RWPE2 (cell line): ENCODE results near the gene EVPL.

Experiments used
- ATAC-seq: fragments of 200-7000 bp; cut with Tn5 transposase; 3 replicates; pipeline ENCODE4 v1.9.1; 2021; ENCODE audit warnings: low read depth
- DNase-seq: peaks from one replicate; pipeline ENCODE4 v3.0.0-alpha.2; 2020; ENCODE audit warnings: low spot score
- H3K27ac ChIP-seq: fragments of 450-650 bp; 2 replicates; pipeline ENCODE4 v1.5.1; 2017; ENCODE audit warnings: mild to moderate bottlenecking; ENCODE audit not compliant: poor library complexity, severe bottlenecking
- H3K27me3 ChIP-seq: fragments of 250-450 bp; sonication (Bioruptor Pico); 2 replicates; pipeline ENCODE4 v1.5.1; 2021; ENCODE audit warnings: mild to moderate bottlenecking, moderate library complexity; ENCODE audit not compliant: insufficient read depth, poor library complexity, severe bottlenecking
- H3K36me3 ChIP-seq: fragments of 250-450 bp; sonication (Bioruptor Pico); 2 replicates; pipeline ENCODE4 v1.5.1; 2020; ENCODE audit warnings: low read depth, mild to moderate bottlenecking, moderate library complexity
- H3K4me1 ChIP-seq: fragments of 250-450 bp; sonication (Bioruptor Pico); 2 replicates; pipeline ENCODE4 v1.5.1; 2021; ENCODE audit warnings: mild to moderate bottlenecking, moderate library complexity; ENCODE audit not compliant: insufficient read depth, poor library complexity, severe bottlenecking
- H3K4me3 ChIP-seq: fragments of 250-450 bp; sonication (Bioruptor Pico); 2 replicates; pipeline ENCODE4 v1.5.1; 2021; ENCODE audit warnings: mild to moderate bottlenecking, moderate library complexity; ENCODE audit not compliant: severe bottlenecking
- H3K9me3 ChIP-seq: fragments of 250-450 bp; sonication (Bioruptor Pico); 2 replicates; pipeline ENCODE4 v1.5.1; 2021; ENCODE audit warnings: mild to moderate bottlenecking, moderate library complexity; ENCODE audit not compliant: severe bottlenecking
- TF ChIP-seq, protein P1 (sequence below): fragments of 450-650 bp; IDR thresholded peaks from one replicate; pipeline ENCODE4 v1.5.1; 2017; ENCODE audit warnings: mild to moderate bottlenecking, moderate library complexity; ENCODE audit not compliant: poor library complexity, severe bottlenecking

Gene EVPL

DNA sequence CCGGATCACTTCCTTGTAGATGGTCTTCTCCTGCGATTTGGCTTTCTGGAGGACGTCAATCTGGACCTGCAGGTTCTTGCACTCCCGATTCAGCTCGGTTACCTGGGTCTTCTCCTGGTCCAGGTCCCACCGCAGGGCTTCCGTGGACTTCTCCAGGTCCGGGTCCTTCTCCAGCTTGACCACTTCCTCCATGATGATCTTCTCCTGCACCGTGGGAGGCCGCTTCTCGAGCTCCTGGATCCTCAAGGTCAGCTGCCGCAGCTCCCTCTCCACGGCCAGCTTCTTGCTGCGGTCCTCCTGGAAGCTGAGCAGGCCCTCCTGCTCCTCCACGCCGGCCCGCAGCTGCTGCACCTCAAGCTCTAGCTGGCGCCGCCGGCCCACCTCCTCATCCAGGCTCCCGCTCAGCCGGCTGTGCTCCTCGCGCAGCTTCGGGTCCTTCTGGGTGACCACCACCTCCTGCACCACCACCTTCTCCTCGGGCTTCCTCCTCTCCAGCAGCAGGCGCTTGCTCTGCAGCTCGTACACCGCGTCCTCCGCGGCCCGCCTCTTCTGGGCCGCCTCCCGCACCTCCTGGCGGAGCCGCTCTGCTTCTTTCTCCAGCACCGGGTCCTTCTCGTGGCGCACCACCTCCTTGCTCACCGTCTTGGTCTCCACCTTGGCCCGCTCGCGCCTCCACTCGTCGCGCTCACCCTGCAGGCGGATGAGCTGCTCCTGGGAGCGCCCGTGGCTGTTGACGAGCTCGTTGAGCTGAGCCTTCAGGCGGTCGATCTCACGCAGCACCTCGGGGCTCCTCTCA, 18.3 kb downstream of the EVPL start:
- Histone ChIP-seq H3K4me1 (no peaks in the 10 kb centered on the region), H3K36me3 (peaks cover 9% of the 10 kb centered on the region), H3K27ac (no peak overlapping the region), H3K9me3 (no peaks in the 10 kb centered on the region), H3K27me3 (no peaks in the 10 kb centered on the region), H3K4me3 (no peak overlapping the region)
- DNase-seq = peak; percentile 64
- no peak for ATAC-seq
- TF ChIP-seq, protein P1, sequence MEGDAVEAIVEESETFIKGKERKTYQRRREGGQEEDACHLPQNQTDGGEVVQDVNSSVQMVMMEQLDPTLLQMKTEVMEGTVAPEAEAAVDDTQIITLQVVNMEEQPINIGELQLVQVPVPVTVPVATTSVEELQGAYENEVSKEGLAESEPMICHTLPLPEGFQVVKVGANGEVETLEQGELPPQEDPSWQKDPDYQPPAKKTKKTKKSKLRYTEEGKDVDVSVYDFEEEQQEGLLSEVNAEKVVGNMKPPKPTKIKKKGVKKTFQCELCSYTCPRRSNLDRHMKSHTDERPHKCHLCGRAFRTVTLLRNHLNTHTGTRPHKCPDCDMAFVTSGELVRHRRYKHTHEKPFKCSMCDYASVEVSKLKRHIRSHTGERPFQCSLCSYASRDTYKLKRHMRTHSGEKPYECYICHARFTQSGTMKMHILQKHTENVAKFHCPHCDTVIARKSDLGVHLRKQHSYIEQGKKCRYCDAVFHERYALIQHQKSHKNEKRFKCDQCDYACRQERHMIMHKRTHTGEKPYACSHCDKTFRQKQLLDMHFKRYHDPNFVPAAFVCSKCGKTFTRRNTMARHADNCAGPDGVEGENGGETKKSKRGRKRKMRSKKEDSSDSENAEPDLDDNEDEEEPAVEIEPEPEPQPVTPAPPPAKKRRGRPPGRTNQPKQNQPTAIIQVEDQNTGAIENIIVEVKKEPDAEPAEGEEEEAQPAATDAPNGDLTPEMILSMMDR = no peak

DNA sequence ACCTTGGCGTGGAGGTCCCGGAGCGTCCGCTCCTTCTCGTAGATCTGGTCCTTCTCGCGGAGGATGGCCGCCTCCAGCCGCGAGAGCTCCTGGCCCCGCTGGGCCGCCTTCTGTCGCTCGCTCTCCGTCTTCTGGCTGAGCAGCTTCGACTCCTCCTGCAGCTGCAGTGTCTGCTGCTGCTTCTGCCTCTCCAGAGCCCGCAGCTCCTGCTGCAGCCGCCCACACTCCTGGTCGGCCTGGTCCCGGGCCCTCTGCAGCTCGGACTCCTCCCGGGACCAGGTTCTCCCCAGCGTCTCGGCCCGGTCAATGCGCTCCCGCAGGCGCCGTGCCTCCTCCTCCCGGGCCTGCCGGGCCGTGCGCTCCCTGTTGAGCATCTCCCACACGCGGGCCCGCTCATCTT, 18.9 kb downstream of the EVPL start:
- no peaks in the 10 kb centered on the region for H3K4me1 ChIP-seq
- ATAC-seq (no peak), DNase-seq (no peak)
- peaks cover 8% of the 10 kb centered on the region; the same call in 1 of the 2 replicates for H3K36me3 ChIP-seq
- TF ChIP-seq, protein P1 = no peak
- no peak overlapping the region for H3K27ac ChIP-seq
- H3K9me3 ChIP-seq = no peaks in the 10 kb centered on the region
- H3K27me3 ChIP-seq = no peaks in the 10 kb centered on the region
- H3K4me3 ChIP-seq = no peak overlapping the region

DNA sequence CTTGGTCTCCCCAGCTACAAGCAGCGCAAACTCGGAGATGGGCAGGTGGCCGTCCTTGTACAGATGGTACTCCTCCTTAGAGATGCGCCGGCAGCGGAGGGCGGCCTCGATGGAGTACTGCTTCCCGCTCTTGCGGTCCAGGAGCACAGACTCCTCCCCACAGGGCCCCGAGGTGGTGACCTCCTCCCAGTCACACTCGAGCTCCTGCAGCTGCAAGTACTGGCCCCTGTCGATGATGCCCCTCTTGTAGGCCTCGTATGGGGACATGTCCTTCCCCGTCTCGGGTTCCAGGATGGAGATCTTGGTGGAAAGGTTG, 19.3 kb downstream of the EVPL start:
- ATAC-seq = no peak
- H3K27ac ChIP-seq = no peak overlapping the region
- DNase-seq = no peak

DNA sequence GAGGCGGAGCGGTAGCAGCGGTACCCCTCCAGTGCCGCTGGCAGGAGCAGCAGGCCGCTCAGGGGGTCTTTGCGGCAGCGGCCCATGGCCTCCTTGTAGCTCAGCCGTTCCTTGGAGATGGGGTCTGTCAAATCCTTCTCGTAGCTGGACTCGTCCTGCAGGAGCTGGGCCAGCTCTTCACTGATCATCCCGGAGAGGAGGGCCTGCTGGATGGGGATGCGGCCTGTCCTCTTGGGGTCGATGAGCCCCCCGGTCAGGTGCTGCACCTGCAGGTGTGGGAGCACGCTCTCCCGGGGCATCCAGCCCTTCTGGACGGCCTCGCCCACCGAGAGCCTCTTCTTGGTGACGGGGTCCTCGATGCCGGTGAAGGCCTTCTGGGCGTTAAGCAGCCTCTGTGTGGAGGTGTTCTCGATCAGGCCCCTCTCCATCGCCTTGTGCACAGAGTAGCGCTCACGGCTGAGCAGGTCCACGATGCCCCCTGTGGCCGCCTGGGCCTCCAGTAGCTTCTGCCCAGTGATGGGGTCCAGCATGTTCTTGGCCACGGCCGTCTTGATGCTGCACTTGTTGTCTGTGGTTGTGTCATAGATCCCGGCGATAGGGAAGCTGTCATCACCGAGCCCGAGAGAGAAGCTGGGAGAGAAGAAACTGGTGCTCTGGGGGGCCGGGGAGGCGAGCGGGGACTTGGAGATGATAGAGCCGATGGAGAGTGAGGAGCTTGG, 19.8 kb downstream of the EVPL start:
- H3K4me3 ChIP-seq = no peak overlapping the region
- H3K9me3 ChIP-seq = no peaks in the 10 kb centered on the region
- TF ChIP-seq, protein P1 = no peak
- ATAC-seq = no peak
- H3K27me3 ChIP-seq = no peaks in the 10 kb centered on the region
- peaks cover 8% of the 10 kb centered on the region; the same call in 1 of the 2 replicates for H3K36me3 ChIP-seq
- peak; percentile 71 for DNase-seq
- H3K27ac ChIP-seq = no peak overlapping the region
- no peaks in the 10 kb centered on the region for H3K4me1 ChIP-seq

More for the DNA sequence above, 19.3 kb downstream of the EVPL start:
- H3K4me3 ChIP-seq = no peak overlapping the region
- H3K9me3 ChIP-seq = no peaks in the 10 kb centered on the region
- TF ChIP-seq, protein P1 = no peak
- peaks cover 8% of the 10 kb centered on the region; the same call in 1 of the 2 replicates for H3K36me3 ChIP-seq
- no peaks in the 10 kb centered on the region for H3K4me1 ChIP-seq
- H3K27me3 ChIP-seq = no peaks in the 10 kb centered on the region
